ENCODE measurements around the gene LHX8.

LHX8 gene

DNA sequence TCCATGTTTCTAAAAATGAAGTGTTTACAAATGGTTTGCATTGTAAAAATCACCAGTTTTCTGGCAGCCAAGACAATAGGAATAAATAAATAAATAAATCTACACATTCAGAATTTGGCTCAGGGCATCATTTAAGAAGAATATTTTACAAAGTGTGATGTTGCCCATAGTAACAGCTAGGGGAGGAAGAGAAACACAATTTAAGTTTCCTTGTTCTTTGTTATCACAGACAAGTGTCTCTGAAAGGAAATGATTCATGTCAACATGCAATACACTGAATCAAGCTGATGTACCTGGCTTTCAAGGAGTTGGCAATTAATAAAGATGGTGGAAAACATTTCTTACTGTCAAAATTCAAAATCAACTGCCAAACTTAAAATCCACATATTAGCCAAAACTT lies 74.7 kb downstream of the LHX8 start:
- no peak for DNase-seq
